A549 (cell line): Measurements from ENCODE around the gene ARHGAP28. TPM values are rescaled to one million over a fixed set of nuclear protein-coding genes. Genes with fewer than 3 reads are reported as not detected.

Source experiments
- ATAC-seq, 2 experiments: fragments of 200-7000 bp in 1 of 2; fragments of >200 bp in 1 of 2; cut with Nextera tagmentation in 1 of 2; cut with Tn5 transposase in 1 of 2; 3 replicates each; pipeline versions ENCODE4 v1.8.0 to v1.9.1; 2018 to 2020; ENCODE audit warnings: mild to moderate bottlenecking in 1 of 2, moderate library complexity in 1 of 2
- CTCF ChIA-PET: fragments of 300-600 bp; sonication (Branson Sonifier 250); formaldehyde crosslinking; extraction: SDS; loops from one replicate; lab custom pipeline; 2021; ENCODE audit warnings: antibody characterized with exemption, inconsistent platforms; lab: Yijun Ruan, JAX
- POLR2A ChIA-PET: fragments of 350-600 bp; formaldehyde crosslinking; extraction: SDS; loops from one replicate; lab custom pipeline; 2021; ENCODE audit warnings: antibody characterized with exemption, inconsistent platforms; lab: Yijun Ruan, JAX
- DNase-seq, 2 experiments: peaks; one replicate each; pipeline versions ENCODE4 v3.0.0 to v3.0.0-alpha.2; 2011 to 2016; ENCODE audit warnings: low read depth in 1 of 2, low spot score in 1 of 2
- FAIRE-seq: peaks from 2 replicates; lab custom pipeline; 2011; peaks lifted over from hg19 to GRCh38; lab: Jason Lieb, UNC
- H3K27ac ChIP-seq, 2 experiments: fragments of >200 bp; sonication (Bioruptor Twin); formaldehyde crosslinking; 3 replicates each; pipeline ENCODE4 v1.5.1; 2016 to 2017
- H3K4me1 ChIP-seq: fragments of >200 bp; sonication (Bioruptor Twin); formaldehyde crosslinking; 3 replicates; pipeline ENCODE4 v1.6.1; 2016
- H3K4me2 ChIP-seq: fragments of >200 bp; sonication (Bioruptor Twin); formaldehyde crosslinking; 3 replicates; pipeline ENCODE4 v1.6.1; 2016
- H3K4me3 ChIP-seq: fragments of >200 bp; sonication (Bioruptor Twin); formaldehyde crosslinking; 3 replicates; pipeline ENCODE4 v1.5.1; 2016
- H3K9me3 ChIP-seq: fragments of >200 bp; sonication (Bioruptor Twin); formaldehyde crosslinking; 3 replicates; pipeline ENCODE4 v1.6.1; 2016
- BHLHE40 ChIP-seq: IDR thresholded peaks from 2 replicates; pipeline ENCODE4 v1.6.1; 2012; ENCODE audit warnings: low read depth, low read length, inconsistent platforms
- CBX8 ChIP-seq: fragments of 200-600 bp; sonication (generic); IDR thresholded peaks from 2 replicates; pipeline ENCODE4 v1.6.1; 2016
- CHD2 ChIP-seq: fragments of 150-350 bp; IDR thresholded peaks from 2 replicates; pipeline ENCODE4 v1.6.1; 2014; ENCODE audit warnings: low read length; ENCODE audit not compliant: partially characterized antibody
- FOSL2 ChIP-seq, 2 experiments: fragments of 450-650 bp in 1 of 2; fragments of >200 bp in 1 of 2; sonication (Bioruptor Twin) in 1 of 2; formaldehyde crosslinking; IDR thresholded peaks; 2 replicates each; pipeline versions ENCODE4 v1.5.0 to v1.6.1; 2016 to 2020; ENCODE audit warnings: mild to moderate bottlenecking in 1 of 2, moderate library complexity in 1 of 2
- GATA3 ChIP-seq: IDR thresholded peaks from 2 replicates; pipeline ENCODE4 v1.6.1; 2012; ENCODE audit warnings: borderline replicate concordance
- HDAC2 ChIP-seq: fragments of 200-600 bp; sonication (generic); IDR thresholded peaks from 2 replicates; pipeline ENCODE4 v1.6.1; 2016
- HES2 ChIP-seq: fragments of >200 bp; sonication (Bioruptor Twin); formaldehyde crosslinking; IDR thresholded peaks from 2 replicates; pipeline ENCODE4 v1.6.1; 2016
- HMGXB4 ChIP-seq: fragments of 250-450 bp; sonication (Bioruptor Pico); IDR thresholded peaks from 2 replicates; pipeline ENCODE4 v1.5.0; 2021; ENCODE audit warnings: mild to moderate bottlenecking, moderate library complexity, borderline replicate concordance
- HOXB5 ChIP-seq: fragments of 250-450 bp; sonication (Bioruptor Pico); IDR thresholded peaks from 2 replicates; pipeline ENCODE4 v1.5.0; 2020; ENCODE audit warnings: mild to moderate bottlenecking, moderate library complexity
- KDM1A ChIP-seq: fragments of 200-600 bp; sonication (generic); IDR thresholded peaks from 2 replicates; pipeline ENCODE4 v1.6.1; 2016; ENCODE audit warnings: low read depth, mild to moderate bottlenecking
- MAFK ChIP-seq: fragments of 450-650 bp; IDR thresholded peaks from 2 replicates; pipeline ENCODE4 v1.6.1; 2014; ENCODE audit not compliant: partially characterized antibody
- MYC ChIP-seq: IDR thresholded peaks from 2 replicates; pipeline ENCODE4 v1.6.1; 2012; ENCODE audit warnings: mild to moderate bottlenecking, inconsistent platforms, low read length, improper control_type of control experiment, borderline replicate concordance
- NFE2L2 ChIP-seq: fragments of 150-350 bp; conservative IDR thresholded peaks from 2 replicates; pipeline ENCODE4 v1.6.1; 2014; ENCODE audit warnings: low read length
- PHF8 ChIP-seq: fragments of 200-600 bp; sonication (generic); IDR thresholded peaks from 2 replicates; pipeline ENCODE4 v1.6.1; 2016; ENCODE audit warnings: low read depth, mild to moderate bottlenecking, antibody characterized with exemption, moderate library complexity, borderline replicate concordance
- POLR2AphosphoS2 ChIP-seq: conservative IDR thresholded peaks from 2 replicates; pipeline ENCODE4 v1.6.1; 2012; ENCODE audit warnings: low read length, improper control_type of control experiment, inconsistent platforms
- RAD21 ChIP-seq, 2 experiments: fragments of >200 bp in 1 of 2; sonication (Bioruptor Twin) in 1 of 2; formaldehyde crosslinking in 1 of 2; IDR thresholded peaks in 1 of 2; conservative IDR thresholded peaks in 1 of 2; 2 replicates in 1 of 2; 3 replicates in 1 of 2; pipeline ENCODE4 v1.6.1; 2012 to 2018; ENCODE audit warnings: inconsistent platforms in 1 of 2
- RCOR1 ChIP-seq: fragments of 150-350 bp; IDR thresholded peaks from 2 replicates; pipeline ENCODE4 v1.6.1; 2014; ENCODE audit warnings: antibody characterized with exemption, low read length, low read depth
- RFX5 ChIP-seq: fragments of 450-650 bp; IDR thresholded peaks from 2 replicates; pipeline ENCODE4 v1.7.1; 2014; ENCODE audit warnings: antibody characterized with exemption, mild to moderate bottlenecking, moderate library complexity
- RNF2 ChIP-seq: fragments of 200-600 bp; sonication (generic); IDR thresholded peaks from 2 replicates; pipeline ENCODE4 v1.6.1; 2016; ENCODE audit warnings: low read depth, mild to moderate bottlenecking, antibody characterized with exemption, moderate library complexity, borderline replicate concordance
- SMC3 ChIP-seq: fragments of >200 bp; sonication (Bioruptor Twin); formaldehyde crosslinking; IDR thresholded peaks from 3 replicates; pipeline ENCODE4 v1.6.1; 2018; ENCODE audit warnings: inconsistent platforms
- SREBF2 ChIP-seq: fragments of 450-650 bp; IDR thresholded peaks from 2 replicates; pipeline ENCODE4 v1.6.1; 2014; ENCODE audit warnings: mild to moderate bottlenecking, moderate library complexity
- TP53 ChIP-seq: fragments of 250-450 bp; sonication (Bioruptor Pico); IDR thresholded peaks from 2 replicates; pipeline ENCODE4 v1.5.0; 2021; ENCODE audit warnings: mild to moderate bottlenecking, moderate library complexity
- USF2 ChIP-seq: fragments of 450-650 bp; IDR thresholded peaks from 2 replicates; pipeline ENCODE4 v1.6.1; 2014; ENCODE audit warnings: antibody characterized with exemption
- ZFP36 ChIP-seq: fragments of 450-650 bp; IDR thresholded peaks from 2 replicates; pipeline ENCODE4 v1.6.1; 2014; ENCODE audit warnings: borderline replicate concordance; ENCODE audit not compliant: partially characterized antibody
- ZNF302 ChIP-seq: fragments of 250-450 bp; sonication (Bioruptor Pico); IDR thresholded peaks from 2 replicates; pipeline ENCODE4 v1.9.0; 2021; ENCODE audit warnings: inconsistent platforms, mild to moderate bottlenecking, moderate library complexity
- WGBS: methylation state at CpG from one replicate; pipeline ENCODE4 v1.1.6; 2017; ENCODE audit errors: missing lambda C conversion rate; 5-methylcytosine and 5-hydroxymethylcytosine counted together
- polyA minus RNA-seq: library from RNA; depleted of rRNA, polyadenylated mRNA; stranded (reverse); fragments of >200 nt; gene quantifications from 2 replicates; pipeline ENCODE4 v1.2.3, GENCODE V29; 2011; rRNA and poly(A)+ RNA removed
- polyA plus RNA-seq, 4 experiments: library from polyadenylated mRNA; depleted of rRNA in 3 of 4; stranded (reverse); fragments of >200 nt; fragmentation: RNase III in 1 of 4; extraction: RNeasy Plus Mini Kit Qiagen cat#74134 plus additional on column Dnase treatment in 1 of 4; gene quantifications; 2 replicates in 3 of 4; 3 replicates in 1 of 4; pipeline ENCODE4 v1.2.3, GENCODE V29; 2011 to 2017

Gene ARHGAP28
- polyA plus RNA-seq (2011; rRNA removed) (0.16 and 0.17 TPM in 2 replicates), polyA plus RNA-seq (2017; fragmentation: RNase III; extraction: RNeasy Plus Mini Kit Qiagen cat#74134 plus additional on column Dnase treatment) (0.13 to 0.18 TPM (median 0.16 TPM) in 3 replicates), polyA minus RNA-seq (0.08 and 0.29 TPM in 2 replicates)
- polyA plus RNA-seq (2012; cell fraction: cytosol; rRNA removed) = 0.03 TPM in 2 replicates
- polyA plus RNA-seq (2012; cell fraction: nucleus; rRNA removed) = 0.02 and 0.06 TPM in 2 replicates

GRCh38 chr18:6729247-6730091 is at the start of gene ARHGAP28:
Gene ARHGAP28 (plus strand): TSS chr18:6729716. CDS start chr18:6729822, 106 bp downstream.
- Histone ChIP-seq H3K4me2 (peak within 1 kb of the TSS; percentile 84), H3K9me3 (no peaks in the 10 kb centered on the region), H3K27ac (peak within 1 kb of the TSS; percentile 24 to 62; a peak in 3 of 6 replicates), H3K4me3 (peak within 1 kb of the TSS; percentile 56), H3K4me1 (no peaks in the 10 kb centered on the region; the same call in 2 of the 3 replicates)
- no peak for TF ChIP-seq BHLHE40
- no peak for TF ChIP-seq MYC
- no peak for TF ChIP-seq NFE2L2
- TF ChIP-seq TP53 (CRISPR knock-in tag) = no peak
- TF ChIP-seq MAFK = no peak
- TF ChIP-seq POLR2AphosphoS2 = no peak
- TF ChIP-seq RNF2 = no peak
- TF ChIP-seq HMGXB4 = no peak
- TF ChIP-seq ZFP36 = no peak
- TF ChIP-seq SREBF2 = no peak
- TF ChIP-seq USF2 = no peak
- TF ChIP-seq CHD2 = no peak
- TF ChIP-seq RCOR1 = no peak
- DNase-seq = peak; percentile 5 to 76
- CTCF ChIA-PET = interaction anchor here (0.6 kb wide), 1 partner anchor 156 kb away, joined by 3 read pairs; no protein-coding TSS in a partner anchor
- POLR2A ChIA-PET = no interaction called here
- 18% methylated on average over 12 of the region's 96 CpGs for WGBS
- ATAC-seq = peak; percentile 87 to 94
- no peak for FAIRE-seq

GRCh38 chr18:6681331-6681875 is 48.1 kb upstream of the ARHGAP28 start:
- ATAC-seq (no peak), FAIRE-seq (no peak), DNase-seq (no peak)
- ChIA-PET POLR2A (no interaction called here), CTCF (no interaction called here)
- Histone ChIP-seq H3K4me1 (no peaks in the 10 kb centered on the region), H3K9me3 (no peaks in the 10 kb centered on the region), H3K4me2 (no peak overlapping the region), H3K4me3 (no peak overlapping the region), H3K27ac (no peak overlapping the region)
- 6% methylated on average over 1 of the region's 1 CpG for WGBS
- TF ChIP-seq CBX8 (no peak), HOXB5 (no peak)

- Histone ChIP-seq H3K4me1 (no peaks in the 10 kb centered on the region), H3K9me3 (no peaks in the 10 kb centered on the region), H3K4me2 (no peak overlapping the region), H3K27ac (no peak overlapping the region), H3K4me3 (no peak overlapping the region)
- ATAC-seq (no peak), DNase-seq (no peak), FAIRE-seq (no peak)
- 54% methylated on average over 14 of the region's 14 CpGs for WGBS
- ChIA-PET POLR2A (no interaction called here), CTCF (no interaction called here)
- no peak for TF ChIP-seq HES2
- TF ChIP-seq PHF8 = no peak
- TF ChIP-seq FOSL2 (IDR thresholded peaks at IDR 0.05) = no peak
- no peak for TF ChIP-seq FOSL2 (CRISPR knock-in tag; IDR thresholded peaks at IDR 0.05)
- TF ChIP-seq RFX5 = no peak
- TF ChIP-seq SREBF2 = no peak
- TF ChIP-seq KDM1A = no peak
- no peak for TF ChIP-seq RCOR1
- no peak for TF ChIP-seq RAD21 (conservative IDR thresholded peaks at IDR 0.05 in 1 of 2, IDR thresholded peaks at IDR 0.05 in 1 of 2)
- no peak for TF ChIP-seq RNF2
- no peak for TF ChIP-seq GATA3
- no peak for TF ChIP-seq ZNF302
- no peak for TF ChIP-seq HDAC2
- TF ChIP-seq SMC3 = no peak
- no peak for TF ChIP-seq CHD2
Observed at GRCh38 chr18:6682437-6683111, 46.9 kb upstream of the ARHGAP28 start.
